HG02610 (cell line): ENCODE measurements around the gene FMN2.

Experiments used
- ATAC-seq: cut with Tn5 transposase; IDR thresholded peaks from one replicate; pipeline ENCODE4 v1.9.1; 2021; ENCODE audit warnings: mild to moderate bottlenecking, moderate library complexity; ENCODE audit not compliant: unreplicated experiment

The FMN2 gene

GRCh38 chr1:240475832-240476231, 384.1 kb downstream of the FMN2 start:
- no peak for ATAC-seq

DNA sequence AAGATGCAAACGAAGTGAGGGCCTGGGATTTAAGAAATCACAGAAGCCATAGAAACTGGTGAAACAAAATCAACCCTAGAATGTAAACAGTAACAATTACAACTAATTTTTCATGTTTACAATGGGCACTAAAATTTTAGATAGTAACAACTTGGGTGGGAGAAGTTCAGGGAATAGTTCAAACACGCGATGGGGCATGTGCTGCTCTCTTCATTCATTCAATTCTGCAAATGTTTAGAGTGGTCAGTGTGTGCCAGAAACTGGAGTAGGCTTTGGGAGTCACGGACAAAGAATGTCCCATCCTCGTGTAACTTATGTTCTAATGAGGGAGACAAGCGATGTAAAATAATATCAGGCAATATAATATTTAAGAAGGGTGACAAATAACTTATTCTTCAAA, 386.9 kb downstream of the FMN2 start:
- ATAC-seq, result no peak

GRCh38 chr1:240484804-240485443, 393.2 kb downstream of the FMN2 start:
- ATAC-seq, result no peak

- ATAC-seq, result no peak
Observed at GRCh38 chr1:240486611-240487010, 394.9 kb downstream of the FMN2 start.

GRCh38 chr1:240487493-240487892, 395.8 kb downstream of the FMN2 start:
- ATAC-seq, result no peak

DNA sequence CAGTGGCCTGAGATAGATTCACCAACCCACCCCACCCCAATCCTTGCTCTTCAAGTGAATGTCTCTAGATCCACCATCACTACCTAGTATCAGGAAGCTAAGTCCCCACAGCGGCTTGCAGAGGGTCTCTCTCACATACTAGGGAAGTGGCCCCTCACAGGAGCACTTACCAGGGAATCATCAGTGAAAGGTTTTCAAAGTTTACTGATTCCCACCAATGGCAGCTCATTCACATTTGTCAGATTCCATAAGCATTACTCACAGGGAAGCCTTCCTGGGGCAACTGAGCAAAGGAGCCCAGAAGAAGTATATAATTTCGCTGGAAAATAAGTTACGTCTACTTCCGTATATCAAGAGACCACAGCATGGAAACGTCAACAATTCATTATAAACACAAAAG, 399.5 kb downstream of the FMN2 start:
- ATAC-seq, result no peak

GRCh38 chr1:240491796-240492195, 400.1 kb downstream of the FMN2 start:
- no peak for ATAC-seq

- no peak for ATAC-seq
Observed at GRCh38 chr1:240492832-240493440, 401.3 kb downstream of the FMN2 start.

DNA sequence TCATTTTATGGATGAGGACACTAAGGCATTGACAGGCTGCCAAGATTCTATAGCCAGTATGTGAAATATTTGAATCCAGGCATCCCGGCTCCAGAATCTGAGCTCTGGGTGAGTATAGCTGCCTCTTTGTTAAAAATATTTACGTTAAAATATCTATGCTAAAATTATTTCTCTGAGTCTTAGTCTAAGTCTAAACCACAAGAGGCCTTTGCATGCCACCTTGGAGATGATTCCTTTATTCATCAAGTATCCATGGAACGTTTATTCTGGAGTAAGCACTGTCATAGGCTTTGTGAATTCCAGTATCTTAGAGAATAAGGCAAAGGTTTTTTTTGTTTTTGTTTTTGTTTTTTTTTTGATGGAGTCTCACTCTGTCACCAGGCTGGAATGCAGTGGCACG, 403.9 kb downstream of the FMN2 start:
- ATAC-seq, result no peak

GRCh38 chr1:240496356-240496755, 404.7 kb downstream of the FMN2 start:
- ATAC-seq, result no peak

- no peak for ATAC-seq
Observed at GRCh38 chr1:240496941-240497340, 405.3 kb downstream of the FMN2 start.

- ATAC-seq, result no peak
Observed at GRCh38 chr1:240497908-240498307, 406.2 kb downstream of the FMN2 start.

GRCh38 chr1:240498335-240498734, 406.7 kb downstream of the FMN2 start:
- ATAC-seq, result no peak

- ATAC-seq, result no peak
Observed at GRCh38 chr1:240499012-240499411, 407.3 kb downstream of the FMN2 start.

GRCh38 chr1:240500647-240501046, 409.0 kb downstream of the FMN2 start:
- no peak for ATAC-seq

GRCh38 chr1:240501115-240501514, 409.4 kb downstream of the FMN2 start:
- no peak for ATAC-seq

GRCh38 chr1:240503036-240503435, 411.4 kb downstream of the FMN2 start:
- ATAC-seq, result no peak

DNA sequence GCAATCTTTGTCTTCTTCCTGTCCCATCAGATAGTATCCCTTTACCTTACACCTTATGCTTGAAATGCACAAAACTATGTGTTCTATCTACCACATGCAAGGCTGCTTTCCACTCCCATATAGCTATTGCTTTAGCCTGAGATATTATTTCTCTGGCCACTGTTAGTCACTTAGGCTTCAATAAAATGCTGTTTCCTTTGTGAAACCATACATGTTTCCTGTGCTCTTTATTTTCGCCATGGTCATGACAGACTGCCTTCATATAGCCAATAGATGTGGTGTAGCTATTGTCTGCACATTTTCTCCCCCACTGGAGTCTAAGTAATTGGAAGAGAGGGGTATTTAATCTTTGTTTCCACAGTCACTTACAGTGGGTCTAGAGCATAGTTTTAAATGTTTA, 411.9 kb downstream of the FMN2 start:
- no peak for ATAC-seq

GRCh38 chr1:240506176-240506575, 414.5 kb downstream of the FMN2 start:
- ATAC-seq, result no peak

GRCh38 chr1:240508201-240508600, 416.5 kb downstream of the FMN2 start:
- ATAC-seq, result no peak

- ATAC-seq, result no peak
Observed at GRCh38 chr1:240508950-240509349, 417.3 kb downstream of the FMN2 start.

DNA sequence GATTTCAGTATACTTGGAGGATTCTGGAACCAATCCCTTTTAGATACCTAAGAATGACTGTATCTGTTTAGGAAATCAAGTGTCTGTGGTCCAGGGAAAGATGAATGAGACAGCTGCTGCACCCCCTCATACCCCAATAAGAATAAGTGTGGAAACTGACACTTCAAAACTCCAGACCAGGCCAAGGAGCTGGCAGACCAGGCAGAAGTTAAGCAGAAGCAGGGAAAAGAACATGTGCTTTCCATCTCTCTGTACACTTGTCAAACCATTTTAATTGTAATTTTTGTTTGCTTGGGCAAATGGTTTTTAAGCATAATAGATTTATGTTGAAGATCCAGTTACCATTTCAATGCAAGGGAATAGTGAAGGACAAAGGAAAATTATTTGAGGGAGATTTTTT, 420.1 kb downstream of the FMN2 start:
- no peak for ATAC-seq

DNA sequence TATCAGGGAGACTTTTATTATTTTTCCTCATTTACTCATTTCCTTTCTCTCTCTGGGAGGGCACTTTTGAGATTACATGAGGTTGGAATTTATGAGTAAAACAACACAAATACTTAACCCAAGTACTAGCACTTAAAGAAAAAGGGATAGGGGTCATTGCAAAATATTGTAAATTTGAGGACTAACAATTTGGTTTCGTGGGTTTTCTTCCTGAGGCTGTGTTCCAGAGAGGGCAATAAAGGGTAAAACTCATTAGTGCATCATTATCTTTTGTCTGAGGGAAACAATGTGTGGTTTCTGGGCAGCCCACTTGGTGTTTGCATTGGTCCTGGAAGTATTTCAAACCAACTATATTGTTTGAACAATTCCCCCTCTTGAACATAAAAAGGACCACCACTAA, 423.8 kb downstream of the FMN2 start:
- ATAC-seq, result no peak
